Endodermal cell (in vitro differentiated cells): ENCODE results near the gene ENPP1. TPM values are rescaled to one million over a fixed set of nuclear protein-coding genes. Genes with fewer than 3 reads are reported as not detected.

ENCODE experiments used
- DNase-seq: peaks from one replicate; pipeline ENCODE4 v3.0.0-alpha.2; 2017
- H3K27ac ChIP-seq: 2 replicates; pipeline ENCODE4 v1.5.1; 2013; ENCODE audit warnings: mild to moderate bottlenecking, low read depth, low read length, moderate library complexity
- H3K27me3 ChIP-seq: 2 replicates; pipeline ENCODE4 v1.6.1; 2013; ENCODE audit warnings: mild to moderate bottlenecking, low read length, moderate library complexity; ENCODE audit not compliant: insufficient read depth, control insufficient read depth, poor library complexity, severe bottlenecking
- H3K36me3 ChIP-seq: 2 replicates; pipeline ENCODE4 v1.7.0; 2013; ENCODE audit warnings: mild to moderate bottlenecking, low read length, moderate library complexity; ENCODE audit not compliant: control insufficient read depth, insufficient read depth
- H3K4me1 ChIP-seq: one replicate; pipeline ENCODE4 v1.7.0; 2013; ENCODE audit warnings: low read length; ENCODE audit not compliant: control insufficient read depth, insufficient read depth
- H3K4me3 ChIP-seq: 2 replicates; pipeline ENCODE4 v1.5.1; 2013; ENCODE audit warnings: mild to moderate bottlenecking, low read length, moderate library complexity
- H3K9ac ChIP-seq: 2 replicates; pipeline ENCODE4 v1.6.1; 2013; ENCODE audit warnings: mild to moderate bottlenecking, low read length, moderate library complexity; ENCODE audit not compliant: poor library complexity, severe bottlenecking; ENCODE audit errors: extremely low read depth
- H3K9me3 ChIP-seq: 2 replicates; pipeline ENCODE4 v1.6.1; 2013; ENCODE audit warnings: mild to moderate bottlenecking, low read length, moderate library complexity; ENCODE audit not compliant: control insufficient read depth
- H3K27ac Mint-ChIP-seq: 2 replicates; pipeline ENCODE4 v1.8.0; 2020; ENCODE audit warnings: mixed read lengths
- H3K27me3 Mint-ChIP-seq: 2 replicates; pipeline ENCODE4 v1.8.0; 2021; ENCODE audit warnings: mild to moderate bottlenecking, mixed read lengths; ENCODE audit not compliant: insufficient read depth
- H3K36me3 Mint-ChIP-seq: 2 replicates; pipeline ENCODE4 v1.8.0; 2020; ENCODE audit warnings: low read depth, mixed read lengths
- H3K4me1 Mint-ChIP-seq: 2 replicates; pipeline ENCODE4 v1.8.0; 2020; ENCODE audit warnings: mixed read lengths
- H3K4me3 Mint-ChIP-seq: 2 replicates; pipeline ENCODE4 v1.8.0; 2020; ENCODE audit warnings: mild to moderate bottlenecking, moderate library complexity, mixed read lengths
- H3K9me3 Mint-ChIP-seq: 2 replicates; pipeline ENCODE4 v1.8.0; 2020; ENCODE audit warnings: mild to moderate bottlenecking, mixed read lengths
- WGBS, 2 experiments: methylation state at CpG; one replicate each; pipeline versions ENCODE4 v1.1.5 to v1.1.7; 2013; ENCODE audit warnings: missing lambda C conversion rate in 2 of 2, mixed read lengths in 1 of 2; ENCODE audit not compliant: insufficient coverage in 1 of 2, insufficient read length in 1 of 2; 5-methylcytosine and 5-hydroxymethylcytosine counted together
- total RNA-seq, 2 donors: library from RNA; stranded (reverse); fragmentation: NEBNext Ultra II Directional in 1 of 2; extraction: Animal tissue kit (Norgen Biotek cat#: 25700) in 1 of 2; gene quantifications; 2 replicates in 1 of 2; 3 replicates in 1 of 2; pipeline ENCODE4 v1.2.1, GENCODE V29; 2021
- TF ChIP-seq, protein P1 (sequence below): fragments of 200-600 bp; sonication (generic); conservative IDR thresholded peaks from 2 replicates; pipeline ENCODE4 v1.5.0; 2021; ENCODE audit warnings: antibody characterized with exemption, mild to moderate bottlenecking

Gene ENPP1
- total RNA-seq, 2 donors from 2014 or later: 11.6 to 16.1 TPM

DNA sequence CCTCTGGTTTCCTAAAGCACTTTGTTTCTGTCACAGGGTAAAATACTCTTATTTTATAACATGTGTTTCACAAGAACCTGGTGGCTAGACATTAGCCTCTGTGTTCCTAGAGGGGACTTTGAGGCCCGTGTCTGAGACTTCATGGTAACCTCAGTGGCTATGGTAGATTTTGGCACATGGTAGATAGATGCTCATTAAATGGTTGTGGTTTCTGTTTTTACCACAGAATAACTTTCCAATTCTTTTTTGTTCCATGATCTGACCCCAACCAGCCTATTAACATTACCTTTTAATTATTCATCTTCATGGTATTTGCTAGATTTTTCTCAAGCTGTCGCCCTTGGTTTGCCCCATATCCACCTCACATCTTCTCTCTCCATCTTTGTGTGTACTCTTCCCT, 109.0 kb downstream of the ENPP1 start:
- Histone ChIP-seq H3K4me1 (no peaks in the 10 kb centered on the region), H3K36me3 (no peaks in the 10 kb centered on the region), H3K27me3 (no peaks in the 10 kb centered on the region), H3K27ac (no peak overlapping the region), H3K4me3 (no peak overlapping the region), H3K9me3 (no peaks in the 10 kb centered on the region), H3K9ac (no peak overlapping the region)
- H3K27ac Mint-ChIP-seq: no peak overlapping the region
- peaks cover 59% of the 10 kb centered on the region for H3K36me3 Mint-ChIP-seq
- H3K9me3 Mint-ChIP-seq: peaks cover 9% of the 10 kb centered on the region
- H3K4me1 Mint-ChIP-seq: no peaks in the 10 kb centered on the region
- H3K27me3 Mint-ChIP-seq: no peaks in the 10 kb centered on the region
- H3K4me3 Mint-ChIP-seq: no peak overlapping the region
- DNase-seq: no peak
- TF ChIP-seq, protein P1, sequence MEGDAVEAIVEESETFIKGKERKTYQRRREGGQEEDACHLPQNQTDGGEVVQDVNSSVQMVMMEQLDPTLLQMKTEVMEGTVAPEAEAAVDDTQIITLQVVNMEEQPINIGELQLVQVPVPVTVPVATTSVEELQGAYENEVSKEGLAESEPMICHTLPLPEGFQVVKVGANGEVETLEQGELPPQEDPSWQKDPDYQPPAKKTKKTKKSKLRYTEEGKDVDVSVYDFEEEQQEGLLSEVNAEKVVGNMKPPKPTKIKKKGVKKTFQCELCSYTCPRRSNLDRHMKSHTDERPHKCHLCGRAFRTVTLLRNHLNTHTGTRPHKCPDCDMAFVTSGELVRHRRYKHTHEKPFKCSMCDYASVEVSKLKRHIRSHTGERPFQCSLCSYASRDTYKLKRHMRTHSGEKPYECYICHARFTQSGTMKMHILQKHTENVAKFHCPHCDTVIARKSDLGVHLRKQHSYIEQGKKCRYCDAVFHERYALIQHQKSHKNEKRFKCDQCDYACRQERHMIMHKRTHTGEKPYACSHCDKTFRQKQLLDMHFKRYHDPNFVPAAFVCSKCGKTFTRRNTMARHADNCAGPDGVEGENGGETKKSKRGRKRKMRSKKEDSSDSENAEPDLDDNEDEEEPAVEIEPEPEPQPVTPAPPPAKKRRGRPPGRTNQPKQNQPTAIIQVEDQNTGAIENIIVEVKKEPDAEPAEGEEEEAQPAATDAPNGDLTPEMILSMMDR: no peak
- WGBS, 2 experiments: 91 to 100% methylated on average over 1 to 2 of the region's 2 CpGs

DNA sequence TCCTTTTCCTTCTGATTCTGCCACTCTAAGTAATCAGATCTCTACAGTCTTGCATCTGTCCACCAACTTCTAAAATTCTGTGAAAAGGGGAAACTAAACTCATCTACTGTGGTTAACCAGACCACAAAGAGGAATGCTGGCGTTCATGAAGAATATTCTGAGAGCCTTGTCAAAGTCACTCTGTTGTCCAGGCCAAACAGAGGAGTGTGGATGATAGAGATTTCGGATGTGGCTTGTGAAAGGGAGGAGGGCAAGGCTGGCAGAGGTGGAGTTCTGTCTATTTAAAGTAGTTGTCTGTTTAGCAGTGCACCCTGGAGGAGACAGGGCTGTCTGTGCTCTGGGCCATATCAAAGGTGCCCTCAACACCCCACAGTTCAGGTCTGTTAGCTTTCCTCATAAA, 109.5 kb downstream of the ENPP1 start:
- Histone ChIP-seq H3K36me3 (no peaks in the 10 kb centered on the region), H3K9me3 (no peaks in the 10 kb centered on the region), H3K27me3 (no peaks in the 10 kb centered on the region), H3K27ac (no peak overlapping the region), H3K4me1 (no peaks in the 10 kb centered on the region), H3K4me3 (no peak overlapping the region), H3K9ac (no peak overlapping the region)
- 88 to 91% methylated on average over 2 of the region's 2 CpGs for WGBS, 2 experiments
- DNase-seq: no peak
- peaks cover 9% of the 10 kb centered on the region for H3K9me3 Mint-ChIP-seq
- H3K27me3 Mint-ChIP-seq: no peaks in the 10 kb centered on the region
- H3K36me3 Mint-ChIP-seq: peaks cover 56% of the 10 kb centered on the region
- TF ChIP-seq, protein P1: no peak
- no peak overlapping the region for H3K4me3 Mint-ChIP-seq
- H3K27ac Mint-ChIP-seq: no peak overlapping the region
- no peaks in the 10 kb centered on the region for H3K4me1 Mint-ChIP-seq

DNA sequence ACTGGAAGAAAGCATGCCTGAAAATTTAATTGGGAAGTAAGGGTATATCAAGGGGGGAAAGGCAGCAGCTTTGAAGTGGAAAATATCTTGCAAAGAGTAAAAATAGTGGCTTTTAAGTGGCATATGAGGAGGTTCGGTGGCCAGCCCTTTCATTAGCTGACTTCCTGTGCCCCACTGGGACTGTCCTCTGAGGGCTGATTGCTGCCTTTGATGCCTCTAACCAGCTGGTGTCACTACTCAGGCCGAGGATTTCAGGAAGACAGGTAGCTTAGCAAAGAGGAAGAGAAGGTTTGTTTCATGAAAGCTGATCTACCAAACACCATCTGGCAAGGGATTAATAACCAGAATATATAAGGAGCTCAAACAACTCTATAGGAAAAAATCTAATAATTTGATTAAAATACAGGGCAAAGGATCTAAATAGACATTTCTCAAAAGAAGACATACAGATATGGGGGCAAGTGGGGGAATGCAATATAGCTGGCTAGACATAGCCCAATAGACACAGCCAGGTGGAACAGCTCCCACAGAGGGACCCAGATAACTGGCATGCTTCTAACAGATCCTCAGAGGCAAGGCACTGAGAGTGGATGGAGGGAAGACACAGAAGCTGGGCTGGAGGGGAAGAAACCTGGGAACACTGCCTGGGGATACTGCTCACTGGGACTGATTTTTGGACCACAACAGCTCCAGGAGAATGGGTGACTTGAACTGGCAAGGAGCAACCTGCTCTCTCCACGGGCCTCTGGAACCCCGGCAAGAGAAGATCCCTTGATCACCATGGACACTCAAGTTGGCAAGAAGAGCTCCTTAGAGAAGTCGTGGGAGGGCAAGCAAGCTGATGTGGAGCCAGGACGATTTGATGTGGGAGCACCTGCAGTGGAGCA, 110.2 kb downstream of the ENPP1 start:
- no peaks in the 10 kb centered on the region for H3K27me3 Mint-ChIP-seq
- Histone ChIP-seq H3K27ac (no peak overlapping the region), H3K36me3 (no peaks in the 10 kb centered on the region), H3K4me3 (no peak overlapping the region), H3K27me3 (no peaks in the 10 kb centered on the region), H3K9ac (no peak overlapping the region), H3K4me1 (no peaks in the 10 kb centered on the region), H3K9me3 (no peaks in the 10 kb centered on the region)
- H3K4me3 Mint-ChIP-seq: no peak overlapping the region
- WGBS, 2 experiments: 91 to 100% methylated on average over 2 to 6 of the region's 6 CpGs
- DNase-seq: peak; percentile 56
- H3K4me1 Mint-ChIP-seq: no peaks in the 10 kb centered on the region
- H3K9me3 Mint-ChIP-seq: peaks cover 9% of the 10 kb centered on the region
- TF ChIP-seq, protein P1: no peak
- peaks cover 54% of the 10 kb centered on the region for H3K36me3 Mint-ChIP-seq
- H3K27ac Mint-ChIP-seq: no peak overlapping the region
